ENCODE data around the gene ATL3. TPM values are rescaled to one million over a fixed set of nuclear protein-coding genes. Genes with fewer than 3 reads are reported as not detected.

Gene ATL3
- total RNA-seq, 1 donor from 2014 or later: 33.0 TPM

DNA sequence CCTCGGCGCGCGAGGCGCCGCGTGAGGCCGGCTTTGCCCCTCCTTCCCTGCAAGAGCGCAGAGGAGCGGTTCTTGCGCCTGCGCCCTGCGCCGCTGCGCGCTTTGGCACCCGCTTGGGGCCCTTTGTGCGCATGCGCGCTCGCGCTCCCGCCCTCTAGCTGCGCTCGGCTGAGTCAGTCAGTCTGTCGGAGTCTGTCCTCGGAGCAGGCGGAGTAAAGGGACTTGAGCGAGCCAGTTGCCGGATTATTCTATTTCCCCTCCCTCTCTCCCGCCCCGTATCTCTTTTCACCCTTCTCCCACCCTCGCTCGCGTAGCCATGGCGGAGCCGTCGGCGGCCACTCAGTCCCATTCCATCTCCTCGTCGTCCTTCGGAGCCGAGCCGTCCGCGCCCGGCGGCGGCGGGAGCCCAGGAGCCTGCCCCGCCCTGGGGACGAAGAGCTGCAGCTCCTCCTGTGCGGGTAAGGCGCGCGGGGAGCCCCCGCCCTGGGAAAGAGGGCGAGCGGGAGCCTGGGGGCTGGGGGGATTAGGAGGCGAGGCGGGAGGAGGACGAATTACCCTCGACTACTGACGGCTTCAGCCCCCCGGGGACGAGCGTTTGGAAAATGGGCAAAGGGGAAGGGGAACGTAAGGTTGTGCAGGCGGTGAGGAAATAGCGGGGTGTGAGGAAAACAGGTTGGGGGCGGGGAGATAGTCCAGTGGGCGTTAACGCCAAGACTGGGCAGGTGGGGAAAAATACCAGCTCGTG lies 10.3 kb upstream of the ATL3 start, which contains the start of gene RTN3:
TSS of gene RTN3 (plus strand) at position 180 of the 745 bp plus-strand sequence. CDS start at position 317, 137 bp downstream.
- intact Hi-C loops (cut with micrococcal nuclease): loop anchor here (1.0 to 5.0 kb wide), 9 partner anchors 10 to 551 kb away; partner anchors contain the start of genes ATL3, COX8A, DNAJC4 and MACROD1

DNA sequence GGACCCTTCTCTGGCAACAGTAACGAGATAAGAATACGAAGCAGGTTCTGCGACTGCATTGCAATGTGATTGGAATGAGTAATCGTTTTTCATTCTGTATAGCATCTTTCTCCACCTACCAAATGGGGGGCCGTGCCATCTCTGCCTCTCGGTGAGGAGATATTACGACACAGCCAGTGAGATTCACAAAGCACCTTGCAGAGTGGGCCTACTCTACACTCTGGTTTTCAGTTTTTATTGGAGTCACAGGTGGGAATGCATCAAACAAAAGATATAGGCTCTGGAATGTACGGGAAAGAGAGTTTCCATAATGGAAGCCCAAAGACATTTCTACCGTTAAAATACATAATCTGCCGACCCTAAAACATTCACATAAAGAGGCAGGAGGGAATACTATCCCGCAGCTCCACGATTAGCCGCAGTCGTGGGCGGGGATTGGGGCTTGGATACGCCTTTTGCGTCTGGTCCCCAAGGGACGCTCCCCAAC lies 9.7 kb upstream of the ATL3 start:
- intact Hi-C loops (cut with micrococcal nuclease): loop anchor here (1.0 to 5.0 kb wide), 8 partner anchors 10 to 551 kb away; partner anchors contain the start of genes ATL3, COX8A, DNAJC4 and MACROD1

DNA sequence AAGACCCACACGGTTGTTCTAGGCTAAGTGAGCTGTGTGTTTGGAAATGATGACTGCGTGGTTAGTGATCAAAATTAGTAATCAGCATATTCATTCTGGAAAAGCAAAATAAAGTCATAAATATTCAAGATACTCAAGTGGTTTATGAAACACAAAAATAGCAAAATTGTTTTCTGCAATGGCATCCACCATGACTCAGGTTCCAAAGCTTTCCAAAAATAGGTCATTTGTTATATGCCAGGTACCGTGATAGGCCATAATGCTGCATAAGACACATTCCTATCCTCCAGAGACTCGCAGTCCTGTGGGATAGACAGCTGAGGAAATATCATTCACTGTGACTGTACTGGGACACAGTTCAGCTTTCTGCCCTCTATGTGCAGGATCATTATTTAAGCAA lies 2.4 kb upstream of the ATL3 start:
- intact Hi-C loops (cut with micrococcal nuclease): loop anchor here (5.0 kb wide), 1 partner anchor 1881 kb away; the partner anchor contains the start of genes FEN1 and TMEM258

DNA sequence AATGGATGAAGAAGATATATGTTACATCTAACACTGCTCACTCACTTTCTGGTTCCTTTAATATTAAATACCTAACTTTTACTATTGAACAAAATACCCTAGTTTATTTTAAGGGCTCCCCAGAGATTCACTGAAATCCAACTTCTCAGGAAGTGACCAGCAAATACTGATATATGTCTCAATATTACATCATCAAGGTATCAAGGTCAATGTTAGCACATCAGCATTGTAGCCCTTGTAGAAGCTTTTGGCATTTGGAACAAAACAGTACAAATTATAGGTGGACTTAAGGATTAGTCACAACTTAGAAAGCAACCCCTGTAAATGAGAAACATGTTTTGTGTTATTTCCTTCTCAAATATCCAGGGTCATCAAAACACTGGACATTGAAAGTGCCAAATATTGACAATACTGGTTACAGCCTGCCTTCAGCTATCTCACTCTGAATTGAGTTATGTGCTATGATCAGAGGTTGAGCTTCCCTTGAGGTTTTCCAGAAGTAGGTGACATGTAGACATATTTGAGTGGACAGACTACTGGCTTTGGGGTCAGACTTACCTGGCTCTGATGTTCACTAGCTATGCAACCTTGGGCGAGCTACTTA lies 1.9 kb upstream of the ATL3 start:
- intact Hi-C loops (cut with micrococcal nuclease): loop anchor here (5.0 kb wide), 1 partner anchor 1881 kb away; the partner anchor contains the start of genes FEN1 and TMEM258

DNA sequence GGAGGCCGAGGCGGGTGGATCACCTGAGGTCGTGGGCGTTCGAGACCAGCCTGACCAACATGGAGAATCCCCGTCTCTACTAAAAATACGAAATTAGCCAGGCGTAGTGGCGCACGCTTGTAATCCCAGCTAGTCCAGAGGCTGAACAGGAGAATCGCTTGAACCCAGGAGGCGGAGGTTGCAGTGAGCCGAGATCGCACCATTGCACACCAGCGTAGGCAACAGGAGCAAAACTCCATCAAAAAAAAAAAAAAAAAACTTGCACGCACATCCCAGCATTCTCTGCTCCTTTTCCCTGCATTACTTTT lies 934 bp upstream of the ATL3 start:
- intact Hi-C loops (cut with micrococcal nuclease): loop anchor here (5.0 kb wide), 1 partner anchor 1880 kb away; the partner anchor contains the start of genes FEN1 and TMEM258

DNA sequence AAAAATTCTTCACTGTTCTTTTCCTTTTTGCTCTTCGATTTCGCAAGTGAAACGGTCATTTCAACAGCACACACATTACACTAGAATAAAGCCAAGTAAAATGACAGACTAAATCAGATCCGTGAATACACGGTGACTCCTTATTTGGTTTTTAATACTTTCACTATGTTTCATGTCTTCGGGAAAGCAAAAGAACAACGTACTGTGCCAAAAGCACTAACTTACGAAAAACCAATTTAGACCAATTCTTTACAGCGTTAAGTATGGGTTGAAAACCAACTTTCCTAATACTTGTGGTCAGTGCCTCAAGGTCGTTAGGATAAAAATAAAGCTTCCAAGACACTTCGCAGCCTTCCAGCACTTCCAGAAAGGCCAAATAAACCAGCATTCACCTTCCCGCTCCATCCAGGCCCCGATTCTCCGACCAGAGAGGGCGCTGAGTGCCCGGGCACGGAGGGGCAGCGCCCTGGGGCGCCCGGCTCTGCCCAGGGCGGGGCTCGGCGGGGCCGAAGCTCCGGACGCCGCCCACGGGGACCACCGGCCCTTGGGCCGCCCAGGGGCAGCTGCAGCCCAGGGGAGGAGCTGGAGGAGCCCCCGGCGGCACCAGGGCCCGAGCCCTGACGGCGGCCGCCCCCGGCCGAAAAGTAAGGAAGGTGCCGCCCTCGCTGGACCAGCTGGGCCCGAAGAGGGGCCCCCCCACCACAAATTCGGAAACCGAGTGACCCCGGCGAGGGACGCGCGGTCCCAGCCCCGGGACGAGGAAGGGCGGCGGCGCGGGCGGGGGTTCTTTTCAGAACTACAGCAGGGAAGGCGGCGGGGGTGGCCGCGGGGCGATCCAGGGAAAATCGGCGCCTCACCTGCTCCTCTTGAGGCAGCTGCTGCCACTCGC lies 499 bp downstream of the ATL3 start:
- intact Hi-C loops (cut with micrococcal nuclease): loop anchor here (1.0 to 5.0 kb wide), 7 partner anchors 11 to 1878 kb away; partner anchors contain the start of genes FEN1, RTN3 and TMEM258

GRCh38 chr11:63670096-63670432 lies 1.1 kb downstream of the ATL3 start:
- intact Hi-C loops (cut with micrococcal nuclease): loop anchor here (1.0 to 5.0 kb wide), 2 partner anchors 268 to 1878 kb away; partner anchors contain the start of genes FEN1 and TMEM258

DNA sequence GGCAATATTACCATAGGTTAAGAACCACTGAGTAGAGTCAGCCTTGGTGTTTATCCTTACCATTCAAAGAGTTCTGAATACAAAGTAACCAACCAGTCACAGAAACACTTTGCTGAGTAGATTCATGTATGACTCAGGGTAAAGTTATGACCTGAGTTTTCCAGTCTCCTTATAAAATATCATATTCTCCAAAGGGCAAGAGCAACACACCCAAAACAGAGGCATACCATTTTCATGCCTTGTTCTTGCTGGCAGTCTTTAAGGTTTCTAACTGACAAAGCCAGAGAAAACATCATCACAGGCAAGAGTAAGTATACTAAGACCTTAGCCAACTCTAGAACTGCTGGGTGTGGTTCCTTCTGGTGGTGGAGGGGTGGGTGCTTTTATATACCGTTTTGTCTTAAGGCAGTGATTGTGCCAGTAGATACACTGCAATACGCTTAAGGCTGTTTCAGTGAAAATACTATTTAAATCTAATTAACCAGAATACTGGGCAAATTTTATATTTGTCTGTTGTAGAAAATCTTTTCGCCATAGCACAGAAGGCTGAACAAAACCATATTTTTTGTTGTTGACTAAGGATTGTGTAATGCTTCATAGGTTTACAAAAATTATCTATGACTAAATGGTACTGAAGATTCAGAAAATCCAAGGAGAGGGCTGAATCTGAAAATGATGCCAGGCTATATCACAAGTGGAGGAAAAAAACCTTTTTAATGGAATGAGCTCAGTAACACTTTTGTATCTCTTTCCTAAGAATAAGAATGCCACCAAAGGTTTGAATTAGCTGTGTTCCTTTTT lies 3.0 kb downstream of the ATL3 start:
- intact Hi-C loops (cut with micrococcal nuclease): no loop called here

GRCh38 chr11:63666874-63667273 lies 4.3 kb downstream of the ATL3 start:
- intact Hi-C loops (cut with micrococcal nuclease): no loop called here

- intact Hi-C loops (cut with micrococcal nuclease): no loop called here
Observed at GRCh38 chr11:63663809-63664208, 7.4 kb downstream of the ATL3 start.

DNA sequence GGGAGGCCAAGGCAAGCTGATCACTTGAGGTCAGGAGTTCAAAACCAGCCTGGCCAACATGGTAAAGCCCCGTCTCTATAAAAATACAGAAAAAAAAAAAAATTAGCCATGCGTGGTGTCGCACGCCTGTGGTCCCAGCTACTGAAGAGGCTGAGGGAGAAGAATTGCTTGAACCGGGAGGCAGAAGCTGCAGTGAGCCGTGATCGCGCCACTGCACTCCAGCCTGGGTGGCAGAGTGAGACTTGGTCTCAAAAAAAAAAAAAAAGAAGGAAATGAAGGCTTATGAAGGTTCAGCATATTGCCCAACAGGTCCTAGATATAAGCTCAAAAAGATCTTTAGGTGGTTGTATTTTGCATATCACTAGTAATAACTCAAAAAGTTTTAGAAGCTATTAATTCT lies 10.2 kb downstream of the ATL3 start:
- intact Hi-C loops (cut with micrococcal nuclease): no loop called here

GRCh38 chr11:63652671-63653070 lies 18.5 kb downstream of the ATL3 start:
- intact Hi-C loops (cut with micrococcal nuclease): loop anchor here (10.0 kb wide), 1 partner anchor 1618 kb away; no protein-coding TSS in a partner anchor

DNA sequence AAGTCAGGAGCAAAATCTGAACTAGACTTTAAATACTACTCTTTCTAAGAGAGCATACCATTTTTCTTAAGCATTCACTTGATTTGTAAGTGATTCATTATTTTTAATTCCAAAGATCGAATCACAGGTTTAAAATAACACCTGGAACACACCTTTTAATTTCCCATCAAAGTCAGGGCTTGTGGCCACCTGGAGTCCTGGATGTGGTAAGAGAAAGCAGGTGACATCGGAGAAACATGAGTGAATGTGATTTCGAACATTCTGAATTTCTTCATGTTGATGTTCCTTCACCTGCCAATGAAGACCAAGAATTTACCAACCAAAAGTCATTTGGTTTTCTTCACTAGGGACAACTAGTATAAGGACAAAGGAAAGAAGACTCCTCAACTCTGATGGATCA lies 28.0 kb downstream of the ATL3 start:
- intact Hi-C loops (cut with micrococcal nuclease): no loop called here

DNA sequence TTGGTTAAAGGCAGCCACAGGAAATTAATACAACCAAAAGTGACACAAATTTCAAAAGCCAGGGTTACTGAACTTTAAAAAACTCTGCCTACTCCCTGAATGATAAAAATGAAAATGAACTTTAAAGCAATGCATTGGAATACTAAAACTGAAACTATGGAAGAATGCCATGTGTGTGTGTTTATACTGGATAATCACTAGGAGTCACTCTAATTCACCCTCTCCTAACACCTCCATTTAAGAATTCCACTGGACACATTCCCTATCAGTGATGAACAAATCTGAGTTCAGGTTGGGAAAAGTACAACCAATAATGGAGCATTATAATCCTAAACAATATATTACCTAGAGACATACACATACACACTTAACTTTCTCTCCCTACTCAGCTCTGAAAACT lies 29.4 kb downstream of the ATL3 start:
- intact Hi-C loops (cut with micrococcal nuclease): no loop called here

DNA sequence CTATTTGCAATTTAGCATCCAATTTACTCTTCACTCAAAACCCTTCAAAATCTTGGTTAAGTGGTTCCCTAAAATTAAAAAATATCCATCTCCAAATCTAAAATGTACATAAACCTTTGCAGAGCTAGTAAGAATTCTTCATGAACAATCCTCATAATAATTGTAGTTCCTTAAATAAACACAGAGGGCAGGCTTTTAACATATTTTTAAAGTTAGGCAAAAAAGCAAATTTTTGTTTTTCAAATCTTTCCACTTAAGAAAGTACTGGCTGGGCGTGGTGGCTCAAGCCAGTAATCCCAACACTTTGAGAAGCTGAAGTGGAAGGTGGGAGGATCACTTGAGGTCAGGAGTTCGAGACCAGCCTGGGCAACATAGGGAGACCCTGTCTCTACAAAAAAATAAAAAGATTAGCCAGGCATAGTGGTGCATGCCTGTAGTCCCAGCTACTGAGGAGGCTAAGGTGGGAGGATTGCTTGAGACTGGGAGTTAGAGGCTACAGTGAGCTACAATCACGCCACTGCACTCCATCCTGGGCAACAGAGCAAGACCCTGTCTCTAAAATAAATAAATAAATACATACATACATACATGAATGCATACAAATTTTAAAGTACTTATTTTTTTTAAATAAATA lies 31.9 kb downstream of the ATL3 start:
- intact Hi-C loops (cut with micrococcal nuclease): loop anchor here (1.0 to 5.0 kb wide), 2 partner anchors 99 to 617 kb away; no protein-coding TSS in a partner anchor

DNA sequence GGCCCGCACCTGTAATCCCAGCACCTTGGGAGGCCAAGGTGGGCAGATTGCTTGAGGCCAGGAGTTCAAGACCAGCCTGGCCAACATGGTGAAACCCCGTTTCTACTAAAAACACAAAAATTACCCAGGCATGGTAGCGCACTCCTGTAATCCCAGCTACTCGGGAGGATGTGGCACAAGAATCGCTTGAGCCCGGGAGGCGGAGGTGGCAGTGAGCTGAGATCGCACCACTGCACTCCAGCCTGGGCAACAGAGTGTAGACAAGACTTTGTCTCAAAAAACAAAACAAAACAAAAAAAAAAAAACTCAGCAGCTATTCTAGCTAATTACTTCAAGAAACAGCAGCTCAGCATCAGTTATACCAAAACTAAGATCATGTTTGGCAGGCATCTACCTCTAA lies 32.7 kb downstream of the ATL3 start:
- intact Hi-C loops (cut with micrococcal nuclease): loop anchor here (5.0 kb wide), 1 partner anchor 616 kb away; no protein-coding TSS in a partner anchor

GRCh38 chr11:63635762-63636465 lies 35.3 kb downstream of the ATL3 start:
- intact Hi-C loops (cut with micrococcal nuclease): loop anchor here (1.0 to 5.0 kb wide), 5 partner anchors 43 to 614 kb away; partner anchors contain the start of gene PLAAT4

DNA sequence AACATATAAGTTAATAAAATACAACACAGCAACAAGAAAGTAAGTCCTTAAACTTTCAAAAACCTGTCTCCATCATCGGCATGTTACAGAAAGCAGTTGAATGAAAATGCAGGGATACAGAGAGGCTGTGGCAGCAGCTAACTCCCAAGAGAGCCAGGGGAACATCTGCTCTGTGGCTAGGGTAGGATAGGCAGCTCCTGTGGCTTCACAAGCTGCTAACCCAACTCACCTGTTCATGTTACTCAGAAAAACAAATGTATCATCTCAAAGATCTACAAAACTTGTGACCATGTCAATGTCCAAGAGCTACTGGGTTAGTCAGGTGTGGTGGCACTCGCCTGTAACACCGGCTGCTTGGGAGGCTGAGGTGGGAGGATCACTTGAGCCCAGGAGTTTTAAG lies 41.8 kb downstream of the ATL3 start:
- intact Hi-C loops (cut with micrococcal nuclease): no loop called here

DNA sequence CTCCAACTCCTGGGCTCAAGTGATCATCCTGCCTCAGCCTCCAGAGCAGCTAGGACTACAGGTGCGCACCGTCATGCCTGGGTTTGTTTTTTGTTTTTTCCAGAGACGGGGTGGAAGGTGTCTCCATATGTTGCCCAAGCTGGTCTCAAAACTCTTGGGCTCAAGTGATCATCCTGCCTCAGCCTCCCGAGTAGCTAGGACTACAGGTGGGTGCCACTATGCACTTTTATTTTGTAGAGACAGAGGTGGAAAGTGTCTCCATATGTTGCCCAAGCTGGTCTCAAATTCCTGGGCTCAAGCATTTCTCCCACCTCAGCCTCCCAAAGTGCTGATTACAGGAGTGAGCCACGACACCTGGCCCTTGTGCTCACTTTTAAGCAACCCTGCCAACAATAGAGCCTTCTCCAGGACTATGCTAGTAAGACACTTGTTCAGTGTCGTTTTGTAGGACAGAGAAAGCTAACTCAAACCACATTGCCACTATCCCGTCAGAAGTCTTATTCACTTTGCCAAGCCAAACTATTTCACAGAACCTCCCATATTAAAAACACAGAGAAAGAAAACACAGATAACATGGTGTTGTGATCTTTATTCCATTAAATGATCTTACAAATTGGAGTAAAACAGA lies 47.5 kb downstream of the ATL3 start:
- intact Hi-C loops (cut with micrococcal nuclease): no loop called here
